Measurements from ENCODE around the gene TXNDC8.

Gene TXNDC8

DNA sequence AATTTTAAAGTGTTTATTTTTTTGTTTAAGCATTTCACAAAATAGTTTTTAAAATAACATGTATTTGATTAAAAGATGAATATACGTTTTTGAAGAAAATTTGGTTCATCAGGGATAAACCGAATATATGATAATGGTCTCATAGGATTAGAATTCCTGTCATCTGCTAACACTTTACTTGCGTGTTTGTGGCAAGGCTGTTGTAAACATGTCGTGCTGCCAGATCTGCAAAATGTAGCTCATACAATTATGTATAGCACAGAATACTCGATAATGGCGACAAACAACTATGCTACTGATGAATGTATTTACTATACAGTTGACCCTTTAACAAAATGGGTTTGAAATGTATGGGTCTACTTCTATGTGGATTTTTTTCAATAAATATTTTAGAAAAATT, 7.2 kb upstream of the TXNDC8 start:
- no peaks in the 10 kb centered on the region for H3K36me3 ChIP-seq (ENCODE audit: insufficient read depth, low read depth, low read length)
- no peaks in the 10 kb centered on the region for H3K4me1 ChIP-seq (ENCODE audit: insufficient read depth, low read length)
- H3K27ac ChIP-seq (ENCODE audit: low read length), result no peak overlapping the region
- no peaks in the 10 kb centered on the region for H3K27me3 ChIP-seq (ENCODE audit: insufficient read depth, low read length)
- H3K9ac ChIP-seq (ENCODE audit: low read depth, low read length), result no peak overlapping the region
- H3K4me3 ChIP-seq (ENCODE audit: low read length), result no peak overlapping the region
- H3K9me3 ChIP-seq (ENCODE audit: insufficient read depth, low read depth, low read length), result no peaks in the 10 kb centered on the region

DNA sequence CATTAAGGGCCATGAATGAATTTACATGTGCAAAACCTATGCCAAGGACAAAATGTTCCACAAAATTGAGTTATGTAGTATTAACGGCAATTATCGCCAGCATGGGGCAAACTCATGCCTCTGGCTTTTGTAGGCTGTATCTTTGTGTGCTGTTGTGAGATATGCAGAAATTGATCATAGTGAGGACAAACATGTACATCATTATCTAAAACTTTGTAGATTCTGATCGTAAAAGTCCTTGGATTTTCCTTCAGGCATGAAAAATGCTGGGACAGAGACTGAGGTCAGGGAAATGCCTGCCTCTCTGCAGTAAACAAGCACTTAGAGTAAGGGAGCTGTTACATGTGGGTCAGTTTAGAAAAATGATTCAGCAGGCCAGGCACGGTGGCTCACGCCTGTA, 5.9 kb upstream of the TXNDC8 start:
- H3K27ac ChIP-seq (ENCODE audit: low read length), result no peak overlapping the region
- H3K4me1 ChIP-seq (ENCODE audit: insufficient read depth, low read length), result no peaks in the 10 kb centered on the region
- H3K27me3 ChIP-seq (ENCODE audit: insufficient read depth, low read length), result no peaks in the 10 kb centered on the region
- no peaks in the 10 kb centered on the region for H3K36me3 ChIP-seq (ENCODE audit: insufficient read depth, low read depth, low read length)
- no peaks in the 10 kb centered on the region for H3K9me3 ChIP-seq (ENCODE audit: insufficient read depth, low read depth, low read length)
- H3K9ac ChIP-seq (ENCODE audit: low read depth, low read length), result no peak overlapping the region
- no peak overlapping the region for H3K4me3 ChIP-seq (ENCODE audit: low read length)

DNA sequence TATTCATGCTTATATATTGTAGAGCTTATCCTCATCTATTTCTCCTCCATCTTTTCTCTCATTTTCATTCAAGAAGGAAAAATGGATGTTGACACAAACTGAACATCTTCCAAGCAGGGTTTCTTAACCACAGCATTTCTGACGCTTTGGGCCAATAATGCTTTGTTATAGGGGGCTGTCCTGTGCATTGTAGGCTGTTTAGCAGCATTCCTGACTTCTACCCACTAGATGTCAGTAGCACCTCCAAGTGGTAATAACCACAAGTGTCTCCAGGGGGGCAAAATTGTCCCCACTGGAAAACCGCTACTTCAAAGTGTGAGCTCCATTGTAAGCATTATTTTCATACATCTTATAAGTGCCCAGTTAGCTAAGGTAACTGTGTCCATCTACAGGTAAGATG, 2.6 kb upstream of the TXNDC8 start:
- Histone ChIP-seq H3K9ac (ENCODE audit: low read depth, low read length) (no peak overlapping the region), H3K4me1 (ENCODE audit: insufficient read depth, low read length) (no peaks in the 10 kb centered on the region), H3K27me3 (ENCODE audit: insufficient read depth, low read length) (no peaks in the 10 kb centered on the region), H3K27ac (ENCODE audit: low read length) (no peak overlapping the region), H3K9me3 (ENCODE audit: insufficient read depth, low read depth, low read length) (no peaks in the 10 kb centered on the region), H3K36me3 (ENCODE audit: insufficient read depth, low read depth, low read length) (no peaks in the 10 kb centered on the region), H3K4me3 (ENCODE audit: low read length) (no peak overlapping the region)

DNA sequence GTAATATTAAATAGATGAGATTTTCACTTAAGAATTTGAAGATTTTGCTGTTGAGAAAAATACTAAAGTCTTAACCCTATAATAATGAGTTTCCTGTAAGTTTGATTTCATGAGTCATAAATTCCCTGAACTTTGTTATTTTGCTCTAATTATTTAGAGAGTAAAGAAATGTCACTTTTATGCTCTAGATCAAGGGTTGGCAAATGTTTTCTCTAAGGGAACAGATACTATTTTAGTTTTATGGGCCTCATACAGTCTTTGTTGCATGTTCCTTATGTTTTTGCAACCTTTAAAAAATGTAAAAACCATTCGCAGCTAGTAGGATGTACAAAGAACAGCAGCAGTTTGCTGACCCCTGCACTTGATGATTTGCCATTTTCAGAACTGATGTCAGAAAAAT, 480 bp upstream of the TXNDC8 start:
- Histone ChIP-seq H3K4me1 (ENCODE audit: insufficient read depth, low read length) (no peaks in the 10 kb centered on the region), H3K27ac (ENCODE audit: low read length) (no peak overlapping the region), H3K9ac (ENCODE audit: low read depth, low read length) (no peak overlapping the region), H3K9me3 (ENCODE audit: insufficient read depth, low read depth, low read length) (no peaks in the 10 kb centered on the region), H3K27me3 (ENCODE audit: insufficient read depth, low read length) (no peaks in the 10 kb centered on the region), H3K36me3 (ENCODE audit: insufficient read depth, low read depth, low read length) (no peaks in the 10 kb centered on the region), H3K4me3 (ENCODE audit: low read length) (no peak overlapping the region)

DNA sequence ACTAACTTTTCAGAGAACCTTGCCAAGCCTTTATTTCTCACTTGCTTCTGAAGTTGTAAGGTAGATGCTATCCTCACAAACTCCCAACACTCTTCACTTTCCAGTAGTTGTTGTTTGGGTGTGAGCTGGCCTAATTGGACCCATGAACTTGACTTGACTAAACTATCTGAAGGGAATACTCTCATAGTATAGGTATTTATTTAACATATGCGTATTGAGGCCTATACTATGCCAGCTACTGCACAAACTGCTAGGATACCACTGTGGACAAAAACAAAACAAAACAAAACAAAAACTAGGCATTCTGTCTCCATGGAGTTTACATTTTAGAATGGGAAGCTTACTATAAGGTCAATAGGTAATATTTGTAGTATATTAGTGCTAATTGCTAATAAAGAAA, 1.3 kb downstream of the TXNDC8 start:
- Histone ChIP-seq H3K4me1 (ENCODE audit: insufficient read depth, low read length) (no peaks in the 10 kb centered on the region), H3K9me3 (ENCODE audit: insufficient read depth, low read depth, low read length) (no peaks in the 10 kb centered on the region), H3K4me3 (ENCODE audit: low read length) (no peak overlapping the region), H3K9ac (ENCODE audit: low read depth, low read length) (no peak overlapping the region), H3K27me3 (ENCODE audit: insufficient read depth, low read length) (no peaks in the 10 kb centered on the region), H3K27ac (ENCODE audit: low read length) (no peak overlapping the region), H3K36me3 (ENCODE audit: insufficient read depth, low read depth, low read length) (no peaks in the 10 kb centered on the region)

DNA sequence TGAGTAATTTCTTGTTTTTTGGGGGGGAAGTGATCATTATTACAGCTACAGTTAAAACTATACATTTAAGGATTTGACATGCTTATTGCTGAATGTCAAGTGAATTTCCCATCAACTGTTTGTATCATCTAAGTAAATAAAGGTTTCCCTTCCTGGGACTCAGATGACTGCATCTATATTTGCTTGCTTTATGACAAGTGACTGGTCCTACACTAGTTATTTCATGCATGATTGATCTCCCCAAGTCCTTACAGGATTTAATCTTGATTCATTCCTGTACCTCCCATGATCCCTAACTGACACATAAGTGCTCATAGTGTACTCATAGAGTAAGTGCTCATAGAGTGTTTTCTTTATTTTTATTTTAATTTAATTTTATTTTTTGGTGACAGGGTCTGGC, 2.8 kb downstream of the TXNDC8 start:
- Histone ChIP-seq H3K4me3 (ENCODE audit: low read length) (no peak overlapping the region), H3K36me3 (ENCODE audit: insufficient read depth, low read depth, low read length) (no peaks in the 10 kb centered on the region), H3K4me1 (ENCODE audit: insufficient read depth, low read length) (no peaks in the 10 kb centered on the region), H3K9ac (ENCODE audit: low read depth, low read length) (no peak overlapping the region), H3K9me3 (ENCODE audit: insufficient read depth, low read depth, low read length) (no peaks in the 10 kb centered on the region), H3K27me3 (ENCODE audit: insufficient read depth, low read length) (no peaks in the 10 kb centered on the region), H3K27ac (ENCODE audit: low read length) (no peak overlapping the region)

DNA sequence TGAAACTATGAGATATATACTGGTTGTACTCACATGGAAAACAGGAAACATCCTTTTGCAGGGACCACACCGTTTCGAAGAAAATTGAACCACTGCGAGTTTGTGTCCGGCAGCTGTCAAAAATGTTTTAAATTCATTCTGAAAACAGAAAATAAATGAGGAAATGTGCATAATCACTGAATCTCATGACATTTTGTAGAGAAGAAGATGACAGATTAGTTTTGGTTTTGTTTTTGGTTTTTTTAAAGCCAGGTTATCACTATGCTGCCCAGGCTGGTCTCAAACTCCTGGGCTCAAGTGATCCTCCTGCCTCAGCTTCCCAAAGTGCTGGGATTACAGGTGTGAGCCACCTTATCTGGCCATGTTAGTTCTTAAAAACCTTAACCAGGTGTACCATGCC, 3.5 kb downstream of the TXNDC8 start:
- H3K9me3 ChIP-seq (ENCODE audit: insufficient read depth, low read depth, low read length), result no peaks in the 10 kb centered on the region
- H3K27me3 ChIP-seq (ENCODE audit: insufficient read depth, low read length), result no peaks in the 10 kb centered on the region
- no peaks in the 10 kb centered on the region for H3K36me3 ChIP-seq (ENCODE audit: insufficient read depth, low read depth, low read length)
- no peak overlapping the region for H3K27ac ChIP-seq (ENCODE audit: low read length)
- no peak overlapping the region for H3K9ac ChIP-seq (ENCODE audit: low read depth, low read length)
- no peak overlapping the region for H3K4me3 ChIP-seq (ENCODE audit: low read length)
- H3K4me1 ChIP-seq (ENCODE audit: insufficient read depth, low read length), result no peaks in the 10 kb centered on the region

DNA sequence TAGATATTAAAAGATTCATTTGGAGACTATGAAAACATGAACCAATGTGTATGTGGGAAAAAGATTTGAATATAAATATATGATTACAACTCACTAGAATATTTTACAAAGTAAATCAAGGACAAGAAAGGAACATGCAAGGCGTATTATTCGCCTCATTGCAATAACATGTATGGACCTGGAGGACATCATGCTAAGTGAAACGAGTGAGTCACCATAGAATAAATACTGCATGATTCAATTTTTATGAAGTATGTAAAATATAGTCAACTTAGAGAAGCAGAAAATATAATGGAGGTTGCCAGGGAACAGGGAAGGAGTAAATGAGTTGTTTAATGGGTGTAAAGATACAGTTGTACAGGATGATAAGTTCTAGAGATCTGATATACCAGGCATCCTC, 4.9 kb downstream of the TXNDC8 start:
- H3K4me1 ChIP-seq (ENCODE audit: insufficient read depth, low read length), result no peaks in the 10 kb centered on the region
- no peak overlapping the region for H3K27ac ChIP-seq (ENCODE audit: low read length)
- H3K36me3 ChIP-seq (ENCODE audit: insufficient read depth, low read depth, low read length), result no peaks in the 10 kb centered on the region
- H3K9ac ChIP-seq (ENCODE audit: low read depth, low read length), result no peak overlapping the region
- H3K9me3 ChIP-seq (ENCODE audit: insufficient read depth, low read depth, low read length), result no peaks in the 10 kb centered on the region
- no peak overlapping the region for H3K4me3 ChIP-seq (ENCODE audit: low read length)
- H3K27me3 ChIP-seq (ENCODE audit: insufficient read depth, low read length), result no peaks in the 10 kb centered on the region

DNA sequence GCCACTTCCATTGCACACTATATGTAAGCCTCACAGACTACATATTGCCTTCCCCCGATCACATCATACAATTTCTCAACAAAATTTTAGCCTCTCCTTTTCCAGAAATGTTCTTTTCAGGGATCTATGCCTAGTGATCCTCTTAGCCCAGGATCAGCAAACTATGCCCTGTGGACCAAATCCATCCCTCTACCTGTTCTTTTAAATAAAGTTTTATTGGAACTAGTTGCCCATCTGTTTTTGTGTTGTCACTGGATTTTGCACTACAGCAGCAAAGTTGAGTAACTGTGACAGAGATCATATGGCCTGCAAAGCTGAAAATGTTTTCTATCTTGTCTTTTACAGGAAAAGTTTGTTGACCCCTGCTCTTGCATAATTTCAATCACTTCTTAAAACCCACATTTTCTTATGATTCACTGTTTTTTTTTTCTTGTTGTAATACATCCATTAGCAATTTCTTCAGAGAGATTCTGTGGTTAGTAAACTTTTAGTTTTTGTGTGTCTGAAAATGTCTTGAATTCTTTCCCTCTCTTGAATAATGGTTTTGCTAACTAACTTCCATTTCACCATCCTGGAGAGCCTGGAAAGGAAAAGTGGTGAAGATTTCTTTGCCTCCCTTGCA, 7.1 kb downstream of the TXNDC8 start:
- Histone ChIP-seq H3K9ac (ENCODE audit: low read depth, low read length) (no peak overlapping the region), H3K4me3 (ENCODE audit: low read length) (no peak overlapping the region), H3K9me3 (ENCODE audit: insufficient read depth, low read depth, low read length) (no peaks in the 10 kb centered on the region), H3K4me1 (ENCODE audit: insufficient read depth, low read length) (no peaks in the 10 kb centered on the region), H3K27me3 (ENCODE audit: insufficient read depth, low read length) (no peaks in the 10 kb centered on the region), H3K27ac (ENCODE audit: low read length) (no peak overlapping the region), H3K36me3 (ENCODE audit: insufficient read depth, low read depth, low read length) (no peaks in the 10 kb centered on the region)

DNA sequence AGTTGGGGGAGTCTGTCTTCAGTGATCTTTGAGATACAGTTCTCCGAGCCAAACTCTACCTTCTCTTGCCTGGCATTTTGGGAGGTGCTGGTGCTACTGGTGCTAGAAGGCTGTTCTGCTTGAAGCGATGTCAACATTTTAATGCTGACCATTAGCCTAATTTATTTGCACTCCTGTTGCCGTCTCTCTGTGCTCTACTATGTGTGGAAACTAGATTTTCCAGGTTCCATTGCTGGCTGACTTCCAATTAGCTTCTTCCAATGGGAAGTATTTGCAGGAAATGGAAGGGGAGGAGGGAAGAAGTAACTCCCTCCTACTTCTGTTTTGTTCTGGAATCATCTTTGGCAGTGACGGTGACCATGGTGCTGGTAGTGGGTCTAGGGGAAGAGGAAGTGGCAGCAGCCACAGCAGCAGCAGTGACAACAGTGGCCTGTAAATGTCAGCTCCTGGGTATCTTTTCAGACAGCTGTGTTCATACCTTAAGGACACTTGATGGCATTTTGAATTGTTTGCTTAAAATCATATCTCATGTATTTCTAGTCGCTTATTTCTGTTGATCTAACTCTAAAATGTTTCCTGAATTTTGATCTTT, 7.9 kb downstream of the TXNDC8 start:
- Histone ChIP-seq H3K27ac (ENCODE audit: low read length) (no peak overlapping the region), H3K27me3 (ENCODE audit: insufficient read depth, low read length) (no peaks in the 10 kb centered on the region), H3K9ac (ENCODE audit: low read depth, low read length) (no peak overlapping the region), H3K36me3 (ENCODE audit: insufficient read depth, low read depth, low read length) (no peaks in the 10 kb centered on the region), H3K4me1 (ENCODE audit: insufficient read depth, low read length) (no peaks in the 10 kb centered on the region), H3K4me3 (ENCODE audit: low read length) (no peak overlapping the region), H3K9me3 (ENCODE audit: insufficient read depth, low read depth, low read length) (no peaks in the 10 kb centered on the region)

DNA sequence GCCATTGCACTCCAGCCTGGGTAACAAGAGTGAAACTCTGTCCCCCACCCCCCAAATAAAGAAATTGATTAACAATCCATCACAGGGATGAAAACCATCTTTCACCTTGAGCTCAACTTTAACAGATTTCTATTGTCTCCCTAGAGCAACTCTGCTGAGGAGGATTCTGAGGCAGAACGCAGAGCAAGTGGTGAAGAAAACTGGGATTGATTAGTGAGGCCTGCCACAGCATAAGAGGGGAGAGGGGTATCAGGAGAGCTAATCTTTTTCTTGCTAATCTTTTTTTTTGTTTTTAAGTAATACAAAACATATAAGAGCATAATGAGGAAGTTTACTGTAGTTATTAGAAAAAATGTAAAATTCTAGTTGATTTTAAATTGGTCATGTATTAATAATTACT, 8.9 kb downstream of the TXNDC8 start:
- H3K27me3 ChIP-seq (ENCODE audit: insufficient read depth, low read length), result no peaks in the 10 kb centered on the region
- H3K36me3 ChIP-seq (ENCODE audit: insufficient read depth, low read depth, low read length), result no peaks in the 10 kb centered on the region
- H3K9me3 ChIP-seq (ENCODE audit: insufficient read depth, low read depth, low read length), result no peaks in the 10 kb centered on the region
- H3K9ac ChIP-seq (ENCODE audit: low read depth, low read length), result no peak overlapping the region
- no peaks in the 10 kb centered on the region for H3K4me1 ChIP-seq (ENCODE audit: insufficient read depth, low read length)
- no peak overlapping the region for H3K27ac ChIP-seq (ENCODE audit: low read length)
- H3K4me3 ChIP-seq (ENCODE audit: low read length), result no peak overlapping the region

DNA sequence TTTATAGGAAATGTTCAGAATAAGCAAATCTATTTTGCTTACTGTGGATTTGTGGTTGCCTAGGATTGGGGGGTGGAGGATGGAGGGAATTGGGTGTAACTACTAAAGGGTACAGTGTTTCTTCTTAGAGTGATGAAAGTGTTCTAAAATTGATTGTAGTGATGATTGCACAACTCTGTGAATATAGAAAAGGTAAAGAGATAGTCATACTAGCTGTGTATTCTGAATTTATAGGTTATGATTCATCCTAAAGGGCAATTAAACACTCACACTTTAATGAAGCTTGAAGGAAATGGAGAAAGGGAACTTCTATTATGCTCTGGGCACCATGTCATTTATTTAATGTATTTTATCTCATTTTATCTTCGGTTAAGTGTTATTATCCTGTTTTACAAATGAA, 9.9 kb downstream of the TXNDC8 start:
- Histone ChIP-seq H3K9me3 (ENCODE audit: insufficient read depth, low read depth, low read length) (no peaks in the 10 kb centered on the region), H3K4me1 (ENCODE audit: insufficient read depth, low read length) (no peaks in the 10 kb centered on the region), H3K9ac (ENCODE audit: low read depth, low read length) (no peak overlapping the region), H3K27me3 (ENCODE audit: insufficient read depth, low read length) (no peaks in the 10 kb centered on the region), H3K27ac (ENCODE audit: low read length) (no peak overlapping the region), H3K4me3 (ENCODE audit: low read length) (no peak overlapping the region), H3K36me3 (ENCODE audit: insufficient read depth, low read depth, low read length) (no peaks in the 10 kb centered on the region)
